ENCODE measurements around the gene PXDN. TPM values are rescaled to one million over a fixed set of nuclear protein-coding genes. Genes with fewer than 3 reads are reported as not detected.

Gene PXDN
- total RNA-seq, 1 donor from 2014 or later, result 38.1 TPM

GRCh38 chr2:1605102-1606045 lies 138.9 kb downstream of the PXDN start:
- ATAC-seq (no peak), DNase-seq (ENCODE audit: low spot score) (no peak)
- intact Hi-C loops (cut with DNase I), result no loop called here

- no peak for DNase-seq (ENCODE audit: low spot score)
- intact Hi-C loops (cut with DNase I), result no loop called here
These were observed 140.8 kb downstream of the PXDN start for GRCh38 chr2:1603521-1603920.

GRCh38 chr2:1603059-1603458 lies 141.3 kb downstream of the PXDN start:
- no peak for DNase-seq (ENCODE audit: low spot score)
- intact Hi-C loops (cut with DNase I), result no loop called here
- no peak for ATAC-seq

More at GRCh38 chr2:1603521-1603920, 140.8 kb downstream of the PXDN start:
- ATAC-seq, result no peak

- ATAC-seq (no peak), DNase-seq (ENCODE audit: low spot score) (no peak)
- intact Hi-C loops (cut with DNase I), result no loop called here
These were observed 141.9 kb downstream of the PXDN start for GRCh38 chr2:1602278-1603010.

DNA sequence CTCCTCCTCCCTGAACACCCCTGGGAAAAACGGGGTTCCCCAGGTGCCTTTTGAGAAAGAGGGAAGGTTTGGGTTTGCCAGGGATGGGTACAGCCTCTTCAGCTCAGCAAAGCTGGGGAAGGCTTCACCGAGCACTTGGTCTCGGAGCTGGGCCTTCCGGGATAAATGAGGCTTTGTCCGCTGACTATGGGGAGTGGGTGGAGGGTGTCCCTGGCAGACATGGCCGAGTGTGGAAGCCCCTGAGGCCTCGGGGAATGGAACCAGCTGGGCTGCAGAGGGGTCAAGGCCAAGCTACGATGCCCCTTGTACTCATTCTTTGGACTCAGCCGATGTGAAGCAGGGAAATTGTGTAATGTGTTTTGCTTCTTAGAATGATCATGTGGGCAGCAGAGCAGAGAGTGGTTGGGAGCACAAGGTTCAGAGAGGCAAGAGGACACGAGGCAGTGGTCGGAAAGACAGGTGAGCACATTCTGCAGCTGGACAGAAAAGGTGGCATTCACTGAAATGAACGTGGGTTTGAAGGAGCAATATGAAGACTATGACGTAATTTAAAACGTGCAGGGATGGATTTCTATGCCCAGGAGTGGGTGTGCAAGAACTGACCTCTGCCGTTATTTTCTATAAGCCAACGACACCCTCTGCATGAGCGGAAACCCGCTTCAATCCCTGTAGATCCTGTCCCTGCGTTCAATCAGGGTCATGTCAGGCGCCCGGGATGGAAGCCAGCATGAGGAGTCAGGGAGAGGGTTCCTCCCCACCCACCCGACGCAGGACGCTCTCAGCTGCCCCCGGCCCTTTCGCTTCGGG lies 142.6 kb downstream of the PXDN start:
- ATAC-seq, result peak; percentile 79
- no peak for DNase-seq (ENCODE audit: low spot score)
- intact Hi-C loops (cut with DNase I), result no loop called here

GRCh38 chr2:1601067-1601412 lies 143.3 kb downstream of the PXDN start:
- ATAC-seq (peak; percentile 1), DNase-seq (ENCODE audit: low spot score) (no peak)
- intact Hi-C loops (cut with DNase I), result no loop called here

- no peak for DNase-seq (ENCODE audit: low spot score)
- intact Hi-C loops (cut with DNase I), result no loop called here
- ATAC-seq, result peak; percentile 83
These were observed 143.9 kb downstream of the PXDN start for GRCh38 chr2:1600191-1601066.

- intact Hi-C loops (cut with DNase I), result no loop called here
- DNase-seq (ENCODE audit: low spot score) (no peak), ATAC-seq (no peak)
These were observed 144.8 kb downstream of the PXDN start for GRCh38 chr2:1599301-1600085.

DNA sequence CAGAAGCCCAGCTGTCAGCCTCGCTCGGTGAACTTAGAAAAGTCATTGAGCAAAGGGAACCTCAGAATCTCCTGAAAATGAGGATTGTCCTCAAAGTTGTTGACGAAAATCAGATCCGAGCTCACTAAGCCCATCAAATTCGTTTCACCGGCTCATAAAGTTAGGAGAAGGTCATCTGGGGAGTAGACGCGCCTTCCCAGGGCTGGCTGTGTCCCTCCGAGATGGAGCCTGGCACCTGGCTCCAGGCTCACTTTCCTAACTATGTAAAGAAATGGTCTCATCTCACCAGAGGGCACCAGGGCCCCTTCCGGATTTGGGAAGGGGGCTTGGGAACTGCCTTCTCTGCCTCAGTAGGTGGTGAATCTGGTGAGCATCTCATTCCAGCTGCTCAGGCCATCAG lies 145.5 kb downstream of the PXDN start:
- ATAC-seq (no peak), DNase-seq (ENCODE audit: low spot score) (no peak)
- intact Hi-C loops (cut with DNase I), result no loop called here

DNA sequence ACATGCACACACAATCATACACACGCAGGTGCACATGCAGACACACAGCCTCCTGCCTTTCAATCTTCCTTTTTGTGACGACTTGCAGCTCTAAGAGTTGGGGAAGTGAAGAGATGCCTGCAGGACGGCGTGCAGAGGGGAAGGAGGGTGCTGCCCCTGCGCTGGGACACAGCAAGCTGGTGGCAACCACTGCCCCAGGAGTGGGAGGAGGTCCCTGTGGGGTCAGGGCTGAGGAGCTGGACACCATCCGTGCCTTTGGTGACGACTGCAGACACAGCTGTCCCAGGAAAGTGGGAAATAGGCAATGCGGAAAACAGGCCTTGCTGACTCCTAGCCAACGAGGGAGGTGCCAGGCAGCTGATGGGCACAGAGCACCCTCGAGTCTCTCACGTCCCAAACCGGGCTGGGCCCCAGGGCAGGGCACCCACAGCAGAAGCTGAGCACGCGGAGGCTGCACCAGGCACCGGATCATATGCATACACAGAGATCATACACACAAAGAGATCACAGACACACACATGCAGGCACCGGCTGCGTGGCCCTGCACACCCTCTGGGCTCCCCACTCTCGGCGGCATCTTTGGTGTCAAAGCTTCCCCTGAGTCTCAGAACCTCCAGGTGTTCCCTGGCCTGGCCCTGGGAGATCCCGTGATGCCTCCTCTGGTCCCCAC lies 146.1 kb downstream of the PXDN start:
- DNase-seq (ENCODE audit: low spot score), result no peak
- intact Hi-C loops (cut with DNase I), result no loop called here
- no peak for ATAC-seq

DNA sequence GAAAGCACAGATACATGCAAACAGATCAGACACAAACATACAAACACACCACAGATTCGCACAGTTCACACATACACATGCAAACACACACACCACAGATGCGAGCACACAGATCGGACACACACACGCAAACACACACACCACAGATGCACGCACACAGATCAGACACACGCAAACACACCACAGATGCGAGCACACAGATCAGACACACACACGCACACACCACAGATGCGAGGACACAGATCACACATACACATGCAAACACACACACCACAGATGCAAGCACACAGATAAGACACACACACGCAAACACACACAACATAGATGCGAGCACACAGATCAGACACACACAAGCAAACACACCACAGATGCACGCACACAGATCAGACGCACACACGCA lies 149.0 kb downstream of the PXDN start:
- DNase-seq (ENCODE audit: low spot score) (no peak), ATAC-seq (no peak)
- intact Hi-C loops (cut with DNase I), result no loop called here

DNA sequence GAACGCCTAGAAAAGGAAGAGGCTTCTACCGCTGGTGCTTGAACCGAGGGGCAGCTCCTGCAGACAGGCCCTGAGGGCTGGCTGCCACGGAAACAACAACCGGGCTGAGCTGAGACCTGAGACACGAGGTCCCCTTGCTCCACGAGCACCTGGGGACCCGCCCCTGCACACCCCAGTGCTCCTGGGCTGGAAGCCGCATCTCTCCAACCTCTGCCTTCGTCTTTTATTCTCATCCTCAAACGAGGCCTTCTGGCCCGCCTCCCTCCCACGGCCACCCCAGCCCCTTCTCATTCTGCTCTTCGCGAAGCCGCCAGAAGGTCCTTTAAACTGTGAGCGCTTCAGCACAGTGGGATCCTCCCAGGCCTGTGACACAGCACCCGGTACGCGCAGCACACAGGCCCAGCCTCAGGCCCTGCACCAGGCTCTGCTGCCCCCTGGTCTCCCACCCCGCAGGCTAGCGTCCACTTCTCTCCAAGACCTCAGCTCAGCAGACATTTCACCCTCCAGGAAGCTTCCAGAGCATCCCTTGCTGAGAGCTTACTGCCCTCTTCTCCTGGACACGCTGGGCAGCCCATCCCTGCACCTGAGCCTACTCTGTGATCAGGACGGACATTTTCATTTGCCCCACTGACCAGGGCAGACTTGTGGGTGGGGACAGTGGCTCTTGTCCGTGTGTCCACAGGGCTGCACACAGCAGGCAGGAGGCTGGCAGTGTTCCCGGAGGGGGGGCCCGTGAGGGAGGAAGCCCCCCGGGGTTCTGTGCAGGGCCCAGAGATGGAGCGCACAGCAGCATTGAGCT lies 149.7 kb downstream of the PXDN start:
- intact Hi-C loops (cut with DNase I), result no loop called here
- DNase-seq (ENCODE audit: low spot score) (no peak), ATAC-seq (no peak)

DNA sequence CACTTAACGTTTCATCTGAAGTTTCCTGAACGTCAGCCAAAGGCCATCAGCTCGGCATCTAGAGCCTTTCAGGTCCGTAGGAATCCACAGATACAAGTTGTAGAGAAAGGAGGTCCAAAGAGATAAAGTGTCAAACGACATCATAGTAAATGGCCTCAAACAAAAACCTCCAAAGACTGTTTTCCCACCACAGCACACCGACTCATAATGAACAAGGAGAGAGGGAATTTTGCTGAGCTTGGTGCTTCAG lies 150.3 kb downstream of the PXDN start:
- DNase-seq (ENCODE audit: low spot score) (no peak), ATAC-seq (no peak)
- intact Hi-C loops (cut with DNase I), result no loop called here

GRCh38 chr2:1593371-1594122 lies 150.8 kb downstream of the PXDN start:
- DNase-seq (ENCODE audit: low spot score) (no peak), ATAC-seq (peak; percentile 59)
- intact Hi-C loops (cut with DNase I), result no loop called here

GRCh38 chr2:1591978-1592907 lies 152.1 kb downstream of the PXDN start:
- DNase-seq (ENCODE audit: low spot score) (peak; percentile 80), ATAC-seq (peak; percentile 72)
- intact Hi-C loops (cut with DNase I), result no loop called here
